ENCODE results near the gene CST9L. TPM values are rescaled to one million over a fixed set of nuclear protein-coding genes. Genes with fewer than 3 reads are reported as not detected.

CST9L gene
- total RNA-seq, 1 experiment from 2014 or later: not detected

DNA sequence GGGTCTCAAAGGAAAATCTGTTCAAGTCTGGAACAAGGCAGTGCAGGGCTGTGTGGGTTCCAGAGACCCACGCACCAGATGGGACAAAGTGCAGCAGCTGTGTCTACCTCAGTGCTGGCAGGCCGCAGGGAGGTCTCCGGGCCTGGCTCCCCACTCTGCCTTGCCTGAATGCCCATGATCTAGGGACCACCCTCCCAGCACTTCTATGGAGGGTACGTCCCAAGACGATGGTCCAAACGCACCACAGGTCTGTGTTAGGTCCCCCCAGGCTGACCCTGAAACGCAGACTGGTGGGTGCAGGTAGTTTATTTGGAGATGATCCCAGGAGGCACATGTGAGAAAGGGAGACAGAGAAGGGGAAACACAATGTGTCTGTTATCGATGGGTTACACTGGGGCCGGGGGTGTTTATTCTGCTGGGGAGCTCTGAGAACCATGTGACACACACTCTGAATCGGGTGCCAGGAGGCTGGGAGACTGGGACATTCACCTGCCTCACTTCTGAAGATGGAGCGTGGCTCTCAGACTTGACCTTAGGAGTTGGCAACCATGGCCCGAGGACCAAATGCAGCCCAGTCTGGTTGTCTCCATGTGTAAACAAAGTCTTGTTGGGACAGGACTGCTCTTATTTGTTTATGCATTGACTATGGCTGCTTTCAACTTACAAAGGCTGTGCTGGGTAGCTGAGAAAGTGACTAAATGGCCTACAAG is 21.7 kb downstream of the CST9L start:
- Histone ChIP-seq H3K4me3 (ENCODE audit: insufficient read depth, low read depth, low read length) (no peak overlapping the region), H3K36me3 (replicated peaks; ENCODE audit: control insufficient read depth, insufficient read depth, low read length) (no peaks in the 10 kb centered on the region), H3K27me3 (ENCODE audit: control insufficient read depth, insufficient read depth, low read length) (no peaks in the 10 kb centered on the region; the same call in 1 of the 2 replicates)
- DNase-seq: no peak

DNA sequence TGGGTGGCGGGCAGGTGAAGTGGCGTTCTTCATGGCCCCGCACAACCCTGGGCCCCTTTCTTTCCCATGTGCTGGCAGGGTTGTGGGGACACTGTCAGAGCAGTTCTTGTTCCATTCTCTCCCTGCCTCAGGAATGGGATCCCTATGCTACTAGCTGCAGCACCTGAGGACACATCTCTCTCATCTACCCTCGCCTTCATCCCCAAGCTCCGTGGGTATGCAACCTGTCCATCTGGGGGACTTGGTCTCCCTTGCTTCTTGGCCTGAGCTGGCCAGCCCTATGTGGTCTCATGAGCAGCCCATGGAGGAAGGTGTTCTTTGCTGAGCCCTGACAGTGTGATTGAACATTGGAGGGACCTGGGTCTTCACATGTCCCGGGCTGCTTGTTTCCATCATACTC is 24.2 kb downstream of the CST9L start:
- no peak for DNase-seq
- H3K36me3 ChIP-seq (replicated peaks; ENCODE audit: control insufficient read depth, insufficient read depth, low read length): no peaks in the 10 kb centered on the region
- H3K27me3 ChIP-seq (ENCODE audit: control insufficient read depth, insufficient read depth, low read length): no peaks in the 10 kb centered on the region; the same call in 1 of the 2 replicates
- H3K4me3 ChIP-seq (ENCODE audit: insufficient read depth, low read depth, low read length): no peak overlapping the region

GRCh38 chr20:23542801-23543200 is 25.5 kb downstream of the CST9L start:
- no peak for DNase-seq
- no peaks in the 10 kb centered on the region for H3K36me3 ChIP-seq (replicated peaks; ENCODE audit: control insufficient read depth, insufficient read depth, low read length)
- H3K4me3 ChIP-seq (ENCODE audit: insufficient read depth, low read depth, low read length): no peak overlapping the region
- no peaks in the 10 kb centered on the region for H3K27me3 ChIP-seq (ENCODE audit: control insufficient read depth, insufficient read depth, low read length)

GRCh38 chr20:23541776-23542175 is 26.5 kb downstream of the CST9L start:
- no peaks in the 10 kb centered on the region for H3K27me3 ChIP-seq (ENCODE audit: control insufficient read depth, insufficient read depth, low read length)
- no peak overlapping the region for H3K4me3 ChIP-seq (ENCODE audit: insufficient read depth, low read depth, low read length)
- DNase-seq: no peak
- no peaks in the 10 kb centered on the region for H3K36me3 ChIP-seq (replicated peaks; ENCODE audit: control insufficient read depth, insufficient read depth, low read length)

GRCh38 chr20:23541330-23541729 is 27.0 kb downstream of the CST9L start:
- Histone ChIP-seq H3K4me3 (ENCODE audit: insufficient read depth, low read depth, low read length) (no peak overlapping the region), H3K36me3 (replicated peaks; ENCODE audit: control insufficient read depth, insufficient read depth, low read length) (no peaks in the 10 kb centered on the region), H3K27me3 (ENCODE audit: control insufficient read depth, insufficient read depth, low read length) (no peaks in the 10 kb centered on the region)
- DNase-seq: peak; percentile 52

DNA sequence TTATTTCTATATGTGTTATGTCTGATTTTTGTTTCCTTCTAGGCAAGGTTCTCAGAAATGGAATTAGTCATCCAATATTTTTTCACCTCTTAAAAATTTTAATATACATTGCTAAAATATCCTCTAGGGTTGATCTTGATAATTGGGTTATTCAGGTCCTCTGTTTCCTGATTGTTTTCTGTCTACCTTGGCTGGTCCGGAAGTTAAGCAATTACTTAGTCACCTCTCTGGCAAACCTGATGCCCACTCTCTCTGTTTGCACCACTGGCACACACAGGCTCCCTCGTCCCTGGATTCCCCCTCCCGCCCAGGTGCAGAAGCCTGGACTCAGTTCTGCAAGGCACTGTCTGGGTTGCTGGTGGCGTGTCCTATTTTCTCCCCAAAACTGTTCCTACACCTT is 27.7 kb downstream of the CST9L start:
- Histone ChIP-seq H3K27me3 (ENCODE audit: control insufficient read depth, insufficient read depth, low read length) (no peaks in the 10 kb centered on the region), H3K36me3 (replicated peaks; ENCODE audit: control insufficient read depth, insufficient read depth, low read length) (no peaks in the 10 kb centered on the region)
- no peak for DNase-seq

DNA sequence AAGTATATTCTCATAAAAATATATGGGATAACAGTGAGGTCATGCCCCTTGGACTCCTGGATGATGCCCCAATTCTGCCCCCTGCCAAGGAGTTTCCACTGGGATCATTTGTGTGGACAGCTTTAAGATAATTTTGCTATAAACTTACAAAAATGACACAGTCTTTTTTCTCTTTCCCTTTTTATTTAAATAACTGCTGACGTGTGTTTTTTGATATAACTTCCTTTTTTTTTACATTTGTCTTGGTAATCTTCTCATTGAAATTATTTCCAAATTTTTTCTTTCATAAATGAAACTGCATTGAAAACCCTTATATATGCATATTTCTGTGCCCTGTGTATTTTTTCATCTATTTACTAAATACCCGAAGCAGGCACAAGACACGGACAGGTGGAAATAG is 31.3 kb downstream of the CST9L start:
- DNase-seq: no peak
- Histone ChIP-seq H3K4me3 (ENCODE audit: insufficient read depth, low read depth, low read length) (no peak overlapping the region), H3K36me3 (replicated peaks; ENCODE audit: control insufficient read depth, insufficient read depth, low read length) (no peaks in the 10 kb centered on the region), H3K27me3 (ENCODE audit: control insufficient read depth, insufficient read depth, low read length) (peaks cover 2% of the 10 kb centered on the region; the same call in 1 of the 2 replicates)

More for the DNA sequence above, 27.7 kb downstream of the CST9L start:
- no peak overlapping the region for H3K4me3 ChIP-seq (ENCODE audit: insufficient read depth, low read depth, low read length)

GRCh38 chr20:23536328-23536974 is 31.8 kb downstream of the CST9L start:
- Histone ChIP-seq H3K36me3 (replicated peaks; ENCODE audit: control insufficient read depth, insufficient read depth, low read length) (no peaks in the 10 kb centered on the region), H3K27me3 (ENCODE audit: control insufficient read depth, insufficient read depth, low read length) (peaks cover 2% of the 10 kb centered on the region; the same call in 1 of the 2 replicates), H3K4me3 (ENCODE audit: insufficient read depth, low read depth, low read length) (no peak overlapping the region)
- DNase-seq: no peak

DNA sequence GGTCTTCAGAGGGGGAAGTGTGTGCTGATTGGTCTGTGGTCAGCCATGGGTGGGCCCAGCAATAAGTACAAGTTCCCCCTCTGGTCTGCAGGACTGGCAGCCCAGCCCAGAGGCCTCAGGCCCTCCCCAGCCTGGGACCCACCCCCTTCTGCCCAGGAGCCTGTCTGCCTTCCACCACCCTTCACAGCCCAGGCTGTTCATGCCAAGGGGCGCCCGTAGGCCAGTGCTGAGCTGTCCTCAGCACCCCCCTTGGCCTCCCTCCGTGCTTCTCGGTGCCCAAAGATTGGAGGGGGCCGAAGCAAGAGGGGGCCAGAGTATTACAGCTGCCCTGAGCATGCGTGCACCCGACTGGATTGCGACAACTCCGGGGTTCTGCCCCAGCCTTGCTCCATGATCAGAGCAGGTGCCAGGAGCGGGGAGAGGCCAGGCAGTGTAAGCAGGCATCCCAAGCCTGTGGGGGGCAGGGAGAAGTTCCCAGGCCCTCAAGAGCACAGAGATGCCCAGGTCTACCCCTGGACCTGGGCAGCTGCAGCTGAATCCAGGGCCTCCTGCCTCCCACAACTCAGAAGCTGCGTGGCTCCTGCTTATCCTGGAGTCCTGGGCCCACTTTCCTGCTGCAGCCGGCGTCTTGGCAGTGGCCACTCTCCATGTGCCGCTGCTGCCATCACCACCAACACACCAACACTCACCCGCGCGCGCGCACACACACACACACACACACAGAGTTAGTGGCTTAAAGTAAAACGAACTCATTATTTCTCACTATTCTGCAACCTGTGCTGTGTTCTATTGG is 33.3 kb downstream of the CST9L start:
- H3K4me3 ChIP-seq (ENCODE audit: insufficient read depth, low read depth, low read length): no peak overlapping the region
- no peaks in the 10 kb centered on the region for H3K36me3 ChIP-seq (replicated peaks; ENCODE audit: control insufficient read depth, insufficient read depth, low read length)
- DNase-seq: no peak

GRCh38 chr20:23533161-23533560 is 35.1 kb downstream of the CST9L start:
- Histone ChIP-seq H3K27me3 (ENCODE audit: control insufficient read depth, insufficient read depth, low read length) (peaks cover 2% of the 10 kb centered on the region; the same call in 1 of the 2 replicates), H3K4me3 (ENCODE audit: insufficient read depth, low read depth, low read length) (no peak overlapping the region), H3K36me3 (replicated peaks; ENCODE audit: control insufficient read depth, insufficient read depth, low read length) (no peaks in the 10 kb centered on the region)
- DNase-seq: peak; percentile 71

More for the DNA sequence above, 33.3 kb downstream of the CST9L start:
- H3K27me3 ChIP-seq (ENCODE audit: control insufficient read depth, insufficient read depth, low read length): peaks cover 2% of the 10 kb centered on the region; the same call in 1 of the 2 replicates

- no peaks in the 10 kb centered on the region for H3K36me3 ChIP-seq (replicated peaks; ENCODE audit: control insufficient read depth, insufficient read depth, low read length)
- DNase-seq: no peak
- peaks cover 2% of the 10 kb centered on the region; the same call in 1 of the 2 replicates for H3K27me3 ChIP-seq (ENCODE audit: control insufficient read depth, insufficient read depth, low read length)
- no peak overlapping the region for H3K4me3 ChIP-seq (ENCODE audit: insufficient read depth, low read depth, low read length)
These were observed 35.8 kb downstream of the CST9L start for GRCh38 chr20:23532533-23532932.

DNA sequence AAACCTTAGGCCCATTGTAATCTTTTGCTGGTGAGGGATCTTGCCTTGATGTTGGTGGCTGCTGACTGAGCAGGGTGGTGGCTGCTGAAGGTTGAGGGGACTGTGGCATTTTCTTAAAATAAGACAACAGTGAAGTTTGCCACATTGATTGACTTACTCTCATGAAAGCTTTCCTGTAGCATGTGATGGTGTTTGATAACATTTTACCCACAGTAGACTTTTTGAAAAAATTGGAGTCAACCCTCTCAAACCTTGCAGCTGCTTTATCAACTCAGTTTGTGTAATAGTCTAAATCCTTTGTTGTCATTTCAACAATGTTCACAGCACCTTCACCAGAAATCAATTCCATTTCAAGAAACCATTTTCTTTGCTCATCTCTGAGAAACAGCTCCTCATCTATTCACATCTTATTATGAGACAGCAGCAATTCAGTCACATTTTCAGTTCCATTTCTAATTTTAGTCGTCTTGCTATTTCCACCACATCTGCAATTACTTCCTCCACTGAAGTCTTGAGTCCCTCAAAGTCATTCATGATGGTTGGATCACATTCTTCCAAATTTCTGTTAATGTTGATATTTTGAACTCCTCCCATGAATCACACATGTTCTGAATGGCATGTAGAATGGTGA is 37.2 kb downstream of the CST9L start:
- Histone ChIP-seq H3K27me3 (ENCODE audit: control insufficient read depth, insufficient read depth, low read length) (peaks cover 2% of the 10 kb centered on the region; the same call in 1 of the 2 replicates), H3K4me3 (ENCODE audit: insufficient read depth, low read depth, low read length) (no peak overlapping the region), H3K36me3 (replicated peaks; ENCODE audit: control insufficient read depth, insufficient read depth, low read length) (no peaks in the 10 kb centered on the region)
- no peak for DNase-seq

DNA sequence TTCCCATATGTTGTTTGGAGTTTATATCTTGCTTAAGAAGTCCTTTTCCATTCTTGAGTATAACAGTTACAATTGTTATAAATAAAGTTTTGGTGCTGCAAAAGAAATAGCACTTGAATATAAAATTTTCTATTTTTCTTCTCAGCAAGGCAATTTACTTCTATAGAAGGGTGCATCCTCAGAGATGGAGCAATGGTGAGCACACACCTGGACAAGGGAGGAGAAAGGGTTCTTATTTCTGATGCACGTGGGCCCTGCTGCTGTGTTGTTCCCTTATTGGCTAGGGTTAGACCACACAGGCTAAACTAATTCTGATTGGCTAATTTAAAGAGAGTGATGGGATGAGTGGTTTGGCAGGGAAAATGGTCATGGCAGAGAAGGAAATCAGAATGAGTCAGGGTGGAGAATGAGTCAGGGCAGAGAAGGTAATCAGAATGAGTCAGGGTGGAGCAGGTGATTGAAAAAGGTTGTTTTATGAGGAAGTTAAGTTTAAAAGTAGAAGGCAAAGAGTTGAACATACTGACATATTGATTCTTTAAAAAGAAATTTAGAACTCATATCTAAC is 39.3 kb downstream of the CST9L start:
- Histone ChIP-seq H3K4me3 (ENCODE audit: insufficient read depth, low read depth, low read length) (no peak overlapping the region), H3K36me3 (replicated peaks; ENCODE audit: control insufficient read depth, insufficient read depth, low read length) (no peaks in the 10 kb centered on the region), H3K27me3 (ENCODE audit: control insufficient read depth, insufficient read depth, low read length) (no peaks in the 10 kb centered on the region)
- DNase-seq: no peak

GRCh38 chr20:23526850-23527249 is 41.4 kb downstream of the CST9L start:
- Histone ChIP-seq H3K36me3 (replicated peaks; ENCODE audit: control insufficient read depth, insufficient read depth, low read length) (no peaks in the 10 kb centered on the region), H3K4me3 (ENCODE audit: insufficient read depth, low read depth, low read length) (no peak overlapping the region), H3K27me3 (ENCODE audit: control insufficient read depth, insufficient read depth, low read length) (no peaks in the 10 kb centered on the region)
- DNase-seq: no peak

Data from H7 (cell line).